ENCODE measurements around the gene APH1A. TPM values are rescaled to one million over a fixed set of nuclear protein-coding genes. Genes with fewer than 3 reads are reported as not detected.
"Not testable (repeated sequence)": the region's sequence is repeated elsewhere in the genome, so short reads cannot be mapped to it uniquely, and the experiment has no call there.

Gene APH1A
- total and polyA plus RNA-seq, 2 donors, result 73.0 to 114 TPM

DNA sequence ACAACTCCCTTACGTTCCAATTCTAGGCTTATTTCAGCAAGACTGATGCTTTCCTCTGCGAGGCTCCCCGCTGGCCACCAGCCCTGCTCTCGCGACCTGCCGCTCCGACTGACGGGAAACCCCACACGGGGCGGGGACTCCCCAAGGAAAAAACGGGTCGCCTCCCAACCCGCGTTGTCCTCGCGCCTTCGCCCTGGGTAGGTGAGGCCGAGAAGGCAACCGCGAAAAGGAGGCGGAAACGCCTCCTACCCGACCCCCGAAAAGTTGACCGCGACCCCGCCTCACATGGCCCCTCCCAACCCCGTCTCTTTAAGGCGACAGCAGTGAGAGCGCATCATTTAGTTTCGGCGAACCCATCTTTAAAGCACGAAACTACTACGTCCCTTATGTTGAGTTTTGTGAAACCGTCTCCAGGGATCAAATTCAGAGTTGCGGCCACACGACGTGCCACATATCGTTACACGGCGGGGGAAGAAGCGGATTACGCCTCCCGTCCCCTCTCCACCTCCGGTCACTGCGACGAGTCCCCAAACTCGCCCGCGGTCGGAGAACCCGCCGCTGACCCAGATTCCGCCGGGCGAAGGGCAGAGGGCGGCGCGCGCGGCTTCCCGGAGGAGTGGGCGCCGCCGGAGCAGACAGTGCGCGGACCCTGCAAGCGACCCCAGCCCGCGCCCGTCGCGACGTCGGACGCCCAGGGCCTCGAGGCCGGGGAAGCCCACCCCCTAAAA, 34.1 kb downstream of the APH1A start:
- under 1% methylated on average over 78 of the region's 78 CpGs for WGBS
- Histone ChIP-seq H3K36me3 (ENCODE audit: insufficient read depth) (no peaks in the 10 kb centered on the region), H3K4me1 (ENCODE audit: insufficient read depth) (no peaks in the 10 kb centered on the region), H3K4me3 (ENCODE audit: low read depth, low read length) (peak overlapping the region; percentile 88), H3K27ac (ENCODE audit: low read depth) (peak overlapping the region; percentile 99)
- DNase-seq (ENCODE audit: extremely low spot score), result no peak

DNA sequence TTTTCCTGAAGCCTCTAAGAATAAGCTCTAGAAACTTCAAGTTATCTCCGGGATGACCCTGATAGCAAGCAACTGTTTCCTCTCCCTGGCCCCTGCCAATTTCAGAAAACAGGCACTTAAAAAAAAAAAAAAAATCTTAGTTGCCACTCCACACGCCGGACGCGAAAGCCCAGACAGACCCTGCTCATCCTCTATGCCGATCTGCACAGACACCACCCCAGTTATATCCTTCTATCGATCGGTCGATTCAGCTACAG, 34.6 kb downstream of the APH1A start:
- peak overlapping the region; percentile 88 for H3K4me3 ChIP-seq (ENCODE audit: low read depth, low read length)
- H3K4me1 ChIP-seq (ENCODE audit: insufficient read depth), result no peaks in the 10 kb centered on the region
- WGBS, result under 1% methylated on average over 9 of the region's 9 CpGs
- no peaks in the 10 kb centered on the region for H3K36me3 ChIP-seq (ENCODE audit: insufficient read depth)
- H3K27ac ChIP-seq (ENCODE audit: low read depth), result peak overlapping the region; percentile 99
- no peak for DNase-seq (ENCODE audit: extremely low spot score)

DNA sequence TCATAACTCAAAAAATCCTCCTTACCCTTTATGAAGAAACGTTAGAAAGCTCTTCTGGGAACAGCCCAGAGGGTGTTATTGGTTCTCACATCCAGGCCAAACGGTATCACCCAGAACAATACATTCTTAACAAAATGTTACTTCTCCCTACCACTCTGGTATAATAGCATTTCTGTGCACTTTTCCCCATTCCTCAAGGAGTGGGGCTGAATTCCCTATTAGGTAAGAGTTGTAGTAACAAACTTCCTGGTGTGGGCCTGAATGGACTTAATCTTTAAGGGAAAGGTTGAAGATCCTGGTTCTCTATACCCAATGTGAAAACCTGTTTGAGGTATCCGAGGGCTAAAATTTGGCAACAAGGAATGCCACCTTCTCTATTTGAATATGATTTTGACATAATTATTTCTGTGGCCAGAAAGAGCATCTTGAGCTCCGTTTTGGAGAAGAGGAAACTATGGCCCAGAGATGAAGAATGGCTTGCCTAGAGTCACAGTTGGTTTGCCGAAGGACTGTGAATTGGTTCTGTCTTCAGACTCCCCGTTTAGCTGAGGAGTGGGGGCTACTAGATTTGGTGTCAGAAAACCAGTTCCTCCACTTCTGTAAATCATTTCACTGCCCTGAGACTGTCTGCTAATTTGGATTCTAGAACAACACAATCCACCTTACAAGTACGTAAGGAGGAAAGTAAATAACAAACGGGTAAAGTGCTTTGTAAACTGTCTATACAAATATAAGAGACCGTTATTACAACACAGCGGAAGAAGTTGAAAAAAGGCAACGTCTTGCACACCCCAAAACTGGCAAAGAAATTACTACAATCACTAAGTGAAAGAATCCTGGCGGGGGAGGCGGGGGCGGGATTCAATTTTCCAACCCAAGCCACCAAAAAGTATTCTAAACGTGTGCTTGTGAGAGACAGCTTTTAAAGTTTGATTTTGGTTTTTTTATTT, 35.2 kb downstream of the APH1A start:
- WGBS, result 13% methylated on average over 15 of the region's 15 CpGs
- H3K4me3 ChIP-seq (ENCODE audit: low read depth, low read length), result peak overlapping the region; percentile 88
- peak overlapping the region; percentile 80 for H3K27ac ChIP-seq (ENCODE audit: low read depth)
- peak; percentile 37 for DNase-seq (ENCODE audit: extremely low spot score)
- no peaks in the 10 kb centered on the region for H3K36me3 ChIP-seq (ENCODE audit: insufficient read depth)
- H3K4me1 ChIP-seq (ENCODE audit: insufficient read depth), result no peaks in the 10 kb centered on the region

DNA sequence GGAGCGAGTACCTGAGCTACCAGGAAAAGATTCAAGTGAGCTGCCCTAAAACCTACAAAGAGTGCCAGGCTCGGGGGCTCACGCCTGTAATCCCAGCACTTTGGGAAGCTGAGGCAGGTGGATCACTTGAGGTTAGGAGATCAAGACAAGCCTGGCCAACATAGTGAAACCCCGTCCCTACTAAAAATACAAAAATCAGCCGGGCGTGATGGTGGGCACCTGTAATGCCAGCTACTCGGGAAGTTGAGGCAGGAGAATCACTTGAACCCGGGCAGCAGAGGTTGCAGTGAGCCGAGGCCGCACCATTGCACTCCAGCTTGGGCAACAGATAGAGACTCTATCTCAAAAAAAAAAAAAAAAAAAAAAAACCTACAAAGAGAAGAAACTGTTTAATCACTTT, 35.9 kb downstream of the APH1A start:
- not testable (repeated sequence) for H3K36me3 ChIP-seq (ENCODE audit: insufficient read depth); H3K4me3 ChIP-seq (ENCODE audit: low read depth, low read length); H3K27ac ChIP-seq (ENCODE audit: low read depth); H3K4me1 ChIP-seq (ENCODE audit: insufficient read depth); DNase-seq (ENCODE audit: extremely low spot score)
- 93% methylated on average over 10 of the region's 10 CpGs for WGBS

DNA sequence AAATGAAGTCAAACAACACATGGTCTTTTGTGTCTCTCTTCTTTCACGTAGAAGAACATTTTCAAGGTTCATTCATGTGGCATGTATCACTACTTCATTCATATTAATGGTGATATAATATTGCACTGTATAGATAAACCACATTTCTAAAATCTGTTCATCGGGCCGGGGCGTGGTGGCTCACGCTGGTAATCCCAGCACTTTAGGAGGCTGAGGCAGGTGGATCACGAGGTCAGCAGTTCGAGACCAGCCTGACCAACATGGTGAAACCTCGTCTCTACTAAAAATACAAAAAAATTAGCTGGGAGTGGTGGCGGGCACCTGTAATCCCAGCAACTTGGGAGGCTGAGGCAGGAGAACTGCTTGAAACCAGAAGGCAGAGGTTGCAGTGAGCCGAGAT, 40.6 kb downstream of the APH1A start:
- not testable (repeated sequence) for H3K36me3 ChIP-seq (ENCODE audit: insufficient read depth); H3K4me3 ChIP-seq (ENCODE audit: low read depth, low read length); H3K4me1 ChIP-seq (ENCODE audit: insufficient read depth); DNase-seq (ENCODE audit: extremely low spot score); H3K27ac ChIP-seq (ENCODE audit: low read depth)
- 96% methylated on average over 10 of the region's 10 CpGs for whole genome bisulfite sequencing

DNA sequence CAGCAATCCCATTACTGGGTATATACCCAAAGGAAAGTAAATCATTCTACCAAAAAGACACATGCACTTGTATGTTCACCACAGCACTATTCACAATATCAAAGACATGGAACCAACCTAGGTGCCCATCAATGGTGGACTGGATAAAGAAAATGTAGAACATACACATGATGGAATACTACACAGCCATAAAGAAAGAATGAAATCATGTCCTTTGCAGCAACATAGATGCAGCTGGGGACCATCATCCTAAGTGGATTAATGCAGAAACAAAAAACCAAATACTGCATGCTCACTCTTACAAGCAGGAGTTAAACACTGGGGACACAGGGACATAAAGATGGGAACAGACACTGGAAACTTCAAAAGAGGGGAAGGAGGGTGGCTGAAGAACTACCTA, 41.6 kb downstream of the APH1A start:
- Histone ChIP-seq H3K4me1 (ENCODE audit: insufficient read depth) (no peaks in the 10 kb centered on the region), H3K27ac (ENCODE audit: low read depth) (no peak overlapping the region), H3K36me3 (ENCODE audit: insufficient read depth) (peaks cover 2% of the 10 kb centered on the region), H3K4me3 (ENCODE audit: low read depth, low read length) (no peak overlapping the region)
- DNase-seq (ENCODE audit: extremely low spot score), result no peak

DNA sequence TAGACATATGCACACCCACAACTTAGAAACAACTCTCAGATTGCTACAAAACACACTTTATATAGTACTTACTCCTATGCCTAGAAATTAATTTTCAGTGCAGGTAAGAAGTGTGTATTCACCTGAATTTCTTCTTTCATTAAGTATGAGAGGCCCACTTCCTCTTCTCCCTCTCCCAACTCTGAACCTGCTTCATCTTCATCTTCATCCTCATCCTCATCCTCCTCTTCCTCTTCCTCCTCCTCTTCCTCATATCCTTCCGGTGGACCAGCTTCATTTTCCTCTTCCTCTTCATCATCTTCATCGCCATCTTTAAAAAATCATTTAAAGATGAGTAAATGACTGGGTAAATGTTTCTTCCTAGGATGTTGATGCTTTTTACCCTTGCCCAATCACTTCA, 42.3 kb downstream of the APH1A start:
- Histone ChIP-seq H3K4me1 (ENCODE audit: insufficient read depth) (no peaks in the 10 kb centered on the region), H3K27ac (ENCODE audit: low read depth) (no peak overlapping the region), H3K4me3 (ENCODE audit: low read depth, low read length) (no peak overlapping the region), H3K36me3 (ENCODE audit: insufficient read depth) (peaks cover 2% of the 10 kb centered on the region)
- 87% methylated on average over 2 of the region's 2 CpGs for WGBS
- DNase-seq (ENCODE audit: extremely low spot score), result no peak

DNA sequence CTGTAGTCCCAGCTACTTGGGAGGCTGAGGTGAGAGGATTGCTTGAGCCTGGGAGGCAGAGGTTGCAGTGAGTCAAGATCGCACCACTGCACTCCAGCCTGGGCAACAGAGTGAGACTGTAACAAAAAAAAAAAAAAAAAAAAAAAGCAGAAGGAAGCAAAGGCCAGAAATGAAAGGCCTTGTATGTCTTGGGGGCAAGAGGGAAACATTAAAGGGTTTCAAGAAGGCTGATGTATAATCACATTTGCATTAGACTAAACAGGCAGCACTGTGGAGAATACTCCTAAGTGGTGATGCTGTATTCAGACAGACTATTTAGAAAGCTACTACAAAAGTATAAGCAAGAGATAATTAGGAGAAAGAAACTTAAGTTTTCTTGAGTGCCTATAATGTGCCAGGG, 43.3 kb downstream of the APH1A start:
- Histone ChIP-seq H3K4me1 (ENCODE audit: insufficient read depth) (no peaks in the 10 kb centered on the region), H3K36me3 (ENCODE audit: insufficient read depth) (peaks cover 2% of the 10 kb centered on the region), H3K27ac (ENCODE audit: low read depth) (no peak overlapping the region), H3K4me3 (ENCODE audit: low read depth, low read length) (no peak overlapping the region)
- WGBS, result 96% methylated on average over 1 of the region's 1 CpG
- DNase-seq (ENCODE audit: extremely low spot score), result no peak

DNA sequence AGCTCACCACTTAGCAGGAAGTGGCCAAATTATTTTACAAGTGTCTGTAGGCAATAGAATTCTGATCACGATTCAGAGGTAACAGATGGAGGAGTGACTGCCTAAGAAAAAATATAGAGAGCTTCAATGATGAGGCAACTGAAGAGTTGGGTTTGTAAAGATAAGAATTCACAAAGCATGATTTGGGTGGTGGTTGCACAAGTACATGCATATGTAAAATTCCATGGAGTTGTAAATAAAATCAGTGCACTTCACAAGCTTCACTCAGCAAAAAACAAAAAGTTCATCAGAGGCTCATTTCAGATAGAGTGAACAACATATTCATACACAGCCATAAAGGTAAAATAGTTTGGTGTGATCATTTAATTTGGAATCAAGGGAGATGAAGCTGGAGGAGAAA, 43.8 kb downstream of the APH1A start:
- H3K4me3 ChIP-seq (ENCODE audit: low read depth, low read length), result no peak overlapping the region
- 93% methylated on average over 1 of the region's 1 CpG for WGBS
- DNase-seq (ENCODE audit: extremely low spot score), result no peak
- H3K4me1 ChIP-seq (ENCODE audit: insufficient read depth), result no peaks in the 10 kb centered on the region
- peaks cover 2% of the 10 kb centered on the region for H3K36me3 ChIP-seq (ENCODE audit: insufficient read depth)
- H3K27ac ChIP-seq (ENCODE audit: low read depth), result no peak overlapping the region

DNA sequence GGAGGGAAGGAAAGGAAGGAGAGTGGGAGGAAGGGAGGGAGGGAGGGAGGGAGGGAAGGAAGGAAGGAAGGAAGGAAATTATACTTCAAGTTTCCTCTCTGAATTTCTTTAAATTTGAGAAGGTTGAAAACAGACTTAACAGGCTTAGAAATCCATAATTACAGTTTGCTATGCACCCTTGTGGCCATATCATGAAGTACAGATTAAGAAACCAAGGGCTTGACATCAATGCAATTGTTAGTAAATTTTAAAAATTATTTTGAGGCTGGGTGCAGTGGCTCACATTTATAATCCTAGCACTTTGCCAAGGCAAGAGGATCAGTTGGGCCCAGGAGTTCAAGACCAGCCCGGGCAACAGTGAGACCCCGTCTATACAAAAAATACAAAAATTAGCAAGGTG, 47.3 kb downstream of the APH1A start:
- no peak for DNase-seq (ENCODE audit: extremely low spot score)
- Histone ChIP-seq H3K4me1 (ENCODE audit: insufficient read depth) (no peaks in the 10 kb centered on the region), H3K36me3 (ENCODE audit: insufficient read depth) (peaks cover 2% of the 10 kb centered on the region), H3K27ac (ENCODE audit: low read depth) (no peak overlapping the region), H3K4me3 (ENCODE audit: low read depth, low read length) (no peak overlapping the region)
- 90% methylated on average over 2 of the region's 2 CpGs for WGBS

DNA sequence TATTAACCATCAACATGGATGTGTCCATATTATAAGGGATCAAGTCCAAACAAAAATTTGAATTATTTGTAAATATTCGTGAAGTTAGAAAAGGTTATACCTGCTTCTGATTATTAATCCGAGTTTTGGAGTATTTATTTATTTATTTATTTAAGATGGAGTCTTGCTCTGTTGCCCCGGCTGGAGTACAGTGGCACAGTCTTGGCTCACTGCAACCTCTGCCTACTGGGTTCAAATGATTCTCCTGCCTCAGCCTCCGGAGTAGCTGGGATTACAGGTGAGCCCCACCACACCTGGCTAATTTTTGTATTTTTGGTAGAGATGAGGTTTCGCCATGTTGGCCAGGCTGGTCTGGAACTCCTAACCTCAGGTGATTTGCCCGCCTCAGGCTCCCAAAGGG, 53.0 kb downstream of the APH1A start:
- H3K4me1 ChIP-seq (ENCODE audit: insufficient read depth); H3K36me3 ChIP-seq (ENCODE audit: insufficient read depth); DNase-seq (ENCODE audit: extremely low spot score); H3K27ac ChIP-seq (ENCODE audit: low read depth); H3K4me3 ChIP-seq (ENCODE audit: low read depth, low read length): not testable (repeated sequence)
- WGBS, result 96% methylated on average over 6 of the region's 6 CpGs

Small RNA genes lying within 50 kb of the gene (small RNA-seq; reads per million reads assigned to genes)
- gene RNU2-17P, result 0.83 reads per million, percentile 69 among the genes with 10 or more reads in this experiment

Other genes starting within 250 kb of the APH1A start
- gene VPS45, start 201.2 kb downstream of the APH1A start, total RNA-seq, result 102 TPM
- 28.8 TPM for gene VPS45, start 201.2 kb downstream of the APH1A start, polyA plus RNA-seq
- 49.9 TPM for gene PLEKHO1, start 119.1 kb downstream of the APH1A start, total RNA-seq
- gene PLEKHO1, start 119.1 kb downstream of the APH1A start, polyA plus RNA-seq, result 207 TPM
- 38.8 TPM for gene ANP32E, start 32.9 kb downstream of the APH1A start, total RNA-seq
- gene ANP32E, start 32.9 kb downstream of the APH1A start, polyA plus RNA-seq, result 30.8 TPM
- 0.37 TPM for gene CA14, start 11.2 kb downstream of the APH1A start, total RNA-seq
- gene CA14, start 11.2 kb downstream of the APH1A start, polyA plus RNA-seq, result 1.9 TPM
- gene C1orf54, start 3.8 kb upstream of the APH1A start, total RNA-seq, result 74.2 TPM
- 21.5 TPM for gene C1orf54, start 3.8 kb upstream of the APH1A start, polyA plus RNA-seq
- gene CIART, start 13.5 kb upstream of the APH1A start, total RNA-seq, result 2.4 TPM
- gene CIART, start 13.5 kb upstream of the APH1A start, polyA plus RNA-seq, result 13.0 TPM
- gene MRPS21, start 24.8 kb upstream of the APH1A start, total RNA-seq, result 33.6 TPM
- 68.5 TPM for gene MRPS21, start 24.8 kb upstream of the APH1A start, polyA plus RNA-seq
- 66.6 TPM for gene PRPF3, start 52.5 kb upstream of the APH1A start, total RNA-seq
- gene PRPF3, start 52.5 kb upstream of the APH1A start, polyA plus RNA-seq, result 34.9 TPM
- 23.4 TPM for gene RPRD2, start 95.1 kb upstream of the APH1A start, total RNA-seq
- gene RPRD2, start 95.1 kb upstream of the APH1A start, polyA plus RNA-seq, result 19.3 TPM
- 18.0 TPM for gene TARS2, start 218.4 kb upstream of the APH1A start, total RNA-seq
- gene TARS2, start 218.4 kb upstream of the APH1A start, polyA plus RNA-seq, result 15.8 TPM
- 8.7 TPM for gene ECM1, start 239.1 kb upstream of the APH1A start, total RNA-seq
- gene ECM1, start 239.1 kb upstream of the APH1A start, polyA plus RNA-seq, result 40.8 TPM
- gene FALEC, start 246.7 kb upstream of the APH1A start, total RNA-seq, result not detected
- gene FALEC, start 246.7 kb upstream of the APH1A start, polyA plus RNA-seq, result 0.47 TPM

Data from urinary bladder (tissue), 4 donors.